ENCODE data around the gene KRT76. TPM values are rescaled to one million over a fixed set of nuclear protein-coding genes. Genes with fewer than 3 reads are reported as not detected.

Gene KRT76
- total RNA-seq, 1 experiment from 2014 or later, result not detected

- Histone ChIP-seq H3K27me3 (ENCODE audit: insufficient read depth, low read length) (no peaks in the 10 kb centered on the region), H2AFZ (ENCODE audit: low read length) (no peak overlapping the region), H4K8ac (replicated peaks; ENCODE audit: insufficient read length, low read depth, low read length) (no peak overlapping the region), H2AK5ac (ENCODE audit: insufficient read length, low read length) (no peak overlapping the region), H2BK12ac (ENCODE audit: insufficient read length, low read depth, low read length) (no peak overlapping the region), H3T11ph (ENCODE audit: low read length) (no peak overlapping the region), H2BK5ac (ENCODE audit: insufficient read length, low read length) (no peak overlapping the region), H3K9ac (ENCODE audit: extremely low read depth, insufficient read length, low read length) (no peak overlapping the region), H4K91ac (ENCODE audit: insufficient read length, low read depth, low read length) (no peak overlapping the region), H3K79me1 (ENCODE audit: insufficient read depth, low read depth, low read length, poor library complexity, severe bottlenecking) (no peaks in the 10 kb centered on the region), H3K4me2 (ENCODE audit: insufficient read depth, insufficient read length, low read length) (no peak overlapping the region), H3K14ac (ENCODE audit: insufficient read depth, low read length) (no peak overlapping the region), H3K4ac (ENCODE audit: low read depth, low read length) (no peak overlapping the region), H3K23ac (ENCODE audit: insufficient read length, low read depth, low read length) (no peak overlapping the region), H3K18ac (ENCODE audit: insufficient read length, low read depth, low read length) (no peak overlapping the region), H3K4me1 (ENCODE audit: insufficient read depth, low read length) (no peaks in the 10 kb centered on the region), H2BK15ac (ENCODE audit: low read depth, low read length) (no peak overlapping the region), H4K20me1 (ENCODE audit: control insufficient read depth, insufficient read depth, insufficient read length) (no peaks in the 10 kb centered on the region), H2BK20ac (ENCODE audit: low read depth, low read length, poor library complexity, severe bottlenecking) (no peak overlapping the region), H3K79me2 (ENCODE audit: insufficient read depth, low read length) (no peaks in the 10 kb centered on the region), H3K23me2 (ENCODE audit: insufficient read length, low read depth, low read length, poor library complexity, severe bottlenecking) (no peaks in the 10 kb centered on the region), H3K9me3 (ENCODE audit: control insufficient read depth, low read depth, low read length) (no peaks in the 10 kb centered on the region), H4K5ac (ENCODE audit: insufficient read length, low read depth, low read length) (no peak overlapping the region), H2BK120ac (ENCODE audit: low read depth, low read length, poor library complexity, severe bottlenecking) (no peak overlapping the region), H3K27ac (ENCODE audit: insufficient read length, low read depth, low read length) (no peak overlapping the region), H3K56ac (ENCODE audit: insufficient read length, low read depth, low read length) (no peak overlapping the region)
- DNase-seq, result no peak
- no peaks in the 10 kb centered on the region for H3K9me3 Mint-ChIP-seq
- no peak overlapping the region for H3K27ac Mint-ChIP-seq
- no peak for TF ChIP-seq CTCF (conservative IDR thresholded peaks at IDR 0.05)
- no peak overlapping the region for H3K4me3 Mint-ChIP-seq
- peaks cover 3% of the 10 kb centered on the region for H3K27me3 Mint-ChIP-seq (ENCODE audit: low read depth)
- WGBS (ENCODE audit: extremely low coverage, insufficient read length, low lambda C conversion rate), result no CpG with 5 or more reads among the region's 7 CpGs
- H3K4me1 Mint-ChIP-seq, result peaks cover 3 to 7% of the 10 kb centered on the region in 2 experiments; a peak in 3 of 4 replicates
- H3K36me3 Mint-ChIP-seq (ENCODE audit: insufficient read depth in 1 of 3, low read depth in 3 of 3), result no peaks in the 10 kb centered on the region; a peak in 1 of 7 replicates
Measured at GRCh38 chr12:52818388-52818787, 41.2 kb upstream of the KRT76 start.

Measured in H9 (cell line).